Subcutaneous preadipocyte (primary cell): ENCODE data around the gene WDFY2. TPM values are rescaled to one million over a fixed set of nuclear protein-coding genes. Genes with fewer than 3 reads are reported as not detected.

Experiments
- small RNA-seq: library from RNA; depleted of rRNA; stranded (forward); fragments of <200 nt; gene quantifications from one replicate; pipeline ENCODE3, GENCODE V24; 2012
- total RNA-seq: library from RNA; depleted of rRNA; stranded (reverse); fragments of >200 nt; gene quantifications from 2 replicates; pipeline ENCODE4 v1.2.3, GENCODE V29; 2012

Gene WDFY2, protein sequence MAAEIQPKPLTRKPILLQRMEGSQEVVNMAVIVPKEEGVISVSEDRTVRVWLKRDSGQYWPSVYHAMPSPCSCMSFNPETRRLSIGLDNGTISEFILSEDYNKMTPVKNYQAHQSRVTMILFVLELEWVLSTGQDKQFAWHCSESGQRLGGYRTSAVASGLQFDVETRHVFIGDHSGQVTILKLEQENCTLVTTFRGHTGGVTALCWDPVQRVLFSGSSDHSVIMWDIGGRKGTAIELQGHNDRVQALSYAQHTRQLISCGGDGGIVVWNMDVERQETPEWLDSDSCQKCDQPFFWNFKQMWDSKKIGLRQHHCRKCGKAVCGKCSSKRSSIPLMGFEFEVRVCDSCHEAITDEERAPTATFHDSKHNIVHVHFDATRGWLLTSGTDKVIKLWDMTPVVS
- 10.3 and 16.0 TPM in 2 replicates for total RNA-seq

GRCh38 chr13:51583875-51584730 lies at the start of gene WDFY2:
TSS of gene WDFY2 (plus strand) at chr13:51584462. CDS start at chr13:51584688, 226 bp downstream.

GRCh38 chr13:51803422-51804294 lies 219.4 kb downstream of the WDFY2 start, which contains the start of gene DHRS12:
TSS of gene DHRS12 (minus strand) at chr13:51804163. CDS start at chr13:51799659, 4,504 bp downstream.

Small RNA genes lying within 50 kb of the gene (small RNA-seq; reads per million reads assigned to genes)
- not detected for gene MIR4703
- not detected for gene RN7SL413P
- gene RNU6-65P: not detected
- gene RNY1P6: not detected

Other genes with a start within 250 kb of the WDFY2 start
- under 0.01 TPM in 1 of 2 replicates, not detected in the other for gene SERPINE3, start 244.8 kb upstream of the WDFY2 start, total RNA-seq
- 42.3 and 58.1 TPM in 2 replicates for gene INTS6, start 131.4 kb upstream of the WDFY2 start, total RNA-seq
- gene DHRS12, start 219.7 kb downstream of the WDFY2 start, total RNA-seq: 1.6 and 2.9 TPM in 2 replicates